ENCODE measurements around the gene GNB5.

DNA sequence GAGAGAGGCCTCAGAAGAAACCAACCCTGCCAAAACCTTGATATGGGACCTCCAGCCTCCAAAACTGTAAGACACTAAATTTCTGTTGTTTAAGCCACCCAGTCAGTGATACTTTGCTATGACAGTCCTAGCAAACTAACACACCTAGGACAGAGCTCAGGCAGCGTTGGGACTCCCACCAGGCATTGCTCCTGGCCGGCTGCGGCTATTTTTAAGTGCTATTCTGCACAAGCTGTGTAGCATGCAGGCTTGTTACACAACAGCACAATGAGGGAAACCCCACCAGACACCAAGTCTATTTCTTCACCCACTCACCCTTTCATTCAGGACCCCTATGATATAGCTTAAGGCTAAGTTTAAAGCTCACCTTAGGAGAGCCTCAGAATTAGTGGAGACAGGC, 47.0 kb upstream of the GNB5 start:
- TF ChIP-seq CTCF (IDR thresholded peaks at IDR 0.05; ENCODE audit: low read depth, low read length, poor library complexity, severe bottlenecking) (no peak), EZH2phosphoT487 (IDR thresholded peaks at IDR 0.05; ENCODE audit: borderline replicate concordance, low read length) (no peak)
